K562 (cell line): Measurements from ENCODE around the gene RMP24.

Experiments
- ATAC-seq: fragments of 200-7000 bp; cut with Tn5 transposase; 3 replicates; pipeline ENCODE4 v1.9.1; 2020; ENCODE audit warnings: moderate library complexity
- BruUV-seq: library from RNA; stranded (reverse); fragments of 400-500 nt; replicated peaks from 2 replicates; lab custom pipeline; 2021; lab: Mats Ljungman, UMichigan
- CTCF ChIA-PET: fragments of 300-600 bp; formaldehyde crosslinking; extraction: SDS; loops from one replicate; lab custom pipeline; 2021; ENCODE audit warnings: low intra/inter-chr PET ratio; lab: Yijun Ruan, JAX
- POLR2A ChIA-PET: fragments of 300-600, 350-650 bp; sonication (Branson Sonifier 250); formaldehyde crosslinking; extraction: SDS; loops from one replicate; lab custom pipeline; 2021; ENCODE audit warnings: antibody characterized with exemption, inconsistent platforms; lab: Yijun Ruan, JAX
- DNase-seq, 4 experiments: peaks; one replicate each; pipeline versions ENCODE4 v3.0.0 to v3.0.0-alpha.2; 2011 to 2018; ENCODE audit warnings: low spot score in 3 of 4, mixed read lengths in 3 of 4; ENCODE audit errors: extremely low read depth in 1 of 4
- FAIRE-seq: peaks from 2 replicates; lab custom pipeline; 2011; peaks lifted over from hg19 to GRCh38; lab: Jason Lieb, UNC
- H2AFZ ChIP-seq: 2 replicates; pipeline ENCODE4 v1.6.0; 2011; ENCODE audit warnings: low read depth, low read length, control low read depth, inconsistent platforms
- H3K27ac ChIP-seq: fragments of 200-600 bp; 3 replicates; pipeline ENCODE4 v1.8.0; 2011; ENCODE audit warnings: low read depth, mild to moderate bottlenecking, control low read depth, inconsistent platforms, low read length, moderate library complexity, mixed read lengths; ENCODE audit errors: extremely low read depth
- H3K27me3 ChIP-seq, 2 experiments: fragments of 300-600 bp in 1 of 2; 2 replicates in 1 of 2; 3 replicates in 1 of 2; pipeline versions ENCODE4 v1.6.0 to v1.8.0; 2011; ENCODE audit warnings: inconsistent platforms in 2 of 2, low read length in 2 of 2, mild to moderate bottlenecking in 1 of 2, mixed read lengths in 1 of 2, moderate library complexity in 1 of 2; ENCODE audit not compliant: control insufficient read depth in 2 of 2, insufficient read depth in 2 of 2
- H3K36me3 ChIP-seq: fragments of 300-600 bp; 3 replicates; pipeline ENCODE4 v1.8.0; 2011; ENCODE audit warnings: mild to moderate bottlenecking, low read length, inconsistent platforms; ENCODE audit not compliant: control insufficient read depth, insufficient read depth
- H3K4me1 ChIP-seq, 2 experiments: fragments of 200-600 bp in 1 of 2; replicated peaks in 1 of 2; 2 replicates in 1 of 2; 3 replicates in 1 of 2; pipeline versions ENCODE4 v1.5.1 to v1.8.0; 2011; ENCODE audit warnings: inconsistent platforms in 2 of 2, low read length in 2 of 2, mild to moderate bottlenecking in 1 of 2, mixed read lengths in 1 of 2, moderate library complexity in 1 of 2; ENCODE audit not compliant: control insufficient read depth in 2 of 2, insufficient read depth in 2 of 2
- H3K4me2 ChIP-seq: 2 replicates; pipeline ENCODE4 v1.6.1; 2011; ENCODE audit warnings: low read length, control low read depth, inconsistent platforms, mixed read lengths; ENCODE audit not compliant: insufficient read depth
- H3K4me3 ChIP-seq: fragments of 200-600 bp; sonication (generic), shearing (Covaris generic); 2 replicates; pipeline ENCODE4 v1.5.1; 2016; ENCODE audit warnings: control low read depth, inconsistent platforms
- H3K79me2 ChIP-seq: fragments of 200-600 bp; 3 replicates; pipeline ENCODE4 v1.8.0; 2011; ENCODE audit warnings: low read length, inconsistent platforms; ENCODE audit not compliant: control insufficient read depth, insufficient read depth
- H3K9ac ChIP-seq, 2 experiments: 2 replicates each; pipeline versions ENCODE4 v1.6.0 to v1.6.1; 2011; ENCODE audit warnings: low read depth in 2 of 2, low read length in 2 of 2, control low read depth in 1 of 2, inconsistent platforms in 1 of 2, mild to moderate bottlenecking in 1 of 2, mixed read lengths in 1 of 2; ENCODE audit not compliant: insufficient read depth in 1 of 2
- H3K9me1 ChIP-seq: one replicate; pipeline ENCODE4 v1.6.0; 2011; ENCODE audit warnings: inconsistent platforms, mild to moderate bottlenecking, low read length, moderate library complexity; ENCODE audit not compliant: control insufficient read depth, insufficient read depth
- H3K9me3 ChIP-seq: replicated peaks from 2 replicates; pipeline ENCODE4 v1.5.1; 2011; ENCODE audit warnings: low read depth, low read length, inconsistent platforms; ENCODE audit not compliant: control insufficient read depth, insufficient read depth
- H4K20me1 ChIP-seq: replicated peaks from 2 replicates; pipeline ENCODE4 v1.6.1; 2011; ENCODE audit warnings: low read length, inconsistent platforms, mixed read lengths; ENCODE audit not compliant: control insufficient read depth, insufficient read depth
- ARNT ChIP-seq, 2 experiments: fragments of 450-650 bp; IDR thresholded peaks; 2 replicates each; pipeline ENCODE4 v1.6.1; 2016; ENCODE audit warnings: mild to moderate bottlenecking in 1 of 2
- ATF3 ChIP-seq, 2 experiments: fragments of 450-650 bp in 1 of 2; sonication (generic) in 1 of 2; formaldehyde crosslinking in 1 of 2; IDR thresholded peaks in 1 of 2; conservative IDR thresholded peaks in 1 of 2; 2 replicates each; pipeline versions ENCODE4 v1.6.1 to v1.8.1; 2016 to 2023; ENCODE audit warnings: mild to moderate bottlenecking in 2 of 2, moderate library complexity in 2 of 2, inconsistent platforms in 1 of 2, missing genetic modification reagents in 1 of 2
- CBX8 ChIP-seq: fragments of 200-600 bp; sonication (generic); IDR thresholded peaks from 2 replicates; pipeline ENCODE4 v1.6.1; 2012; ENCODE audit warnings: borderline replicate concordance, mixed run types, low read depth, mild to moderate bottlenecking, moderate library complexity, mixed read lengths, low read length, control low read depth, inconsistent platforms; ENCODE audit not compliant: poor library complexity, severe bottlenecking; ENCODE audit errors: extremely low read depth
- CEBPB ChIP-seq: fragments of 450-650 bp; IDR thresholded peaks from 2 replicates; pipeline ENCODE4 v1.6.1; 2016; ENCODE audit warnings: missing genetic modification characterization, missing compliant biosample characterization
- CEBPG ChIP-seq, 3 experiments: fragments of 200-800 bp in 1 of 3; sonication (Bioruptor generic) in 1 of 3; sonication (generic) in 1 of 3; formaldehyde crosslinking in 1 of 3; IDR thresholded peaks in 2 of 3; conservative IDR thresholded peaks in 1 of 3; 2 replicates each; pipeline versions ENCODE4 v1.6.1 to v1.8.0; 2016 to 2022; ENCODE audit warnings: missing compliant biosample characterization in 2 of 3, missing genetic modification characterization in 2 of 3, mild to moderate bottlenecking in 1 of 3, missing genetic modification reagents in 1 of 3
- KDM4B ChIP-seq, 2 experiments: fragments of 450-650 bp in 1 of 2; sonication (generic) in 1 of 2; IDR thresholded peaks; 2 replicates each; pipeline ENCODE4 v1.6.1; 2016 to 2017; ENCODE audit warnings: borderline replicate concordance in 2 of 2, antibody characterized with exemption in 1 of 2, low read depth in 1 of 2, mild to moderate bottlenecking in 1 of 2
- KLF16 ChIP-seq: IDR thresholded peaks from 2 replicates; pipeline ENCODE4 v1.6.1; 2016; ENCODE audit warnings: antibody characterized with exemption
- MAFK ChIP-seq: IDR thresholded peaks from 2 replicates; pipeline ENCODE4 v1.6.1; 2011; ENCODE audit warnings: low read length, improper control_type of control experiment
- SMAD3 ChIP-seq: fragments of 450-650 bp; formaldehyde crosslinking; conservative IDR thresholded peaks from 2 replicates; pipeline ENCODE4 v1.4.0; 2020; ENCODE audit warnings: mild to moderate bottlenecking
- ZBTB26 ChIP-seq: fragments of 450-650 bp; formaldehyde crosslinking; IDR thresholded peaks from 2 replicates; pipeline ENCODE4 v1.4.0; 2022; ENCODE audit warnings: missing genetic modification characterization
- ZNF146 ChIP-seq: IDR thresholded peaks from one replicate; pipeline ENCODE4 v1.6.1; 2018; ENCODE audit warnings: missing compliant biosample characterization; ENCODE audit not compliant: unreplicated experiment
- ZNF239 ChIP-seq: fragments of 250-450 bp; sonication (Bioruptor Pico); IDR thresholded peaks from 2 replicates; pipeline ENCODE4 v1.4.0; 2020; ENCODE audit warnings: mild to moderate bottlenecking
- ZNF311 ChIP-seq: fragments of 250-450 bp; sonication (Bioruptor Pico); IDR thresholded peaks from 2 replicates; pipeline ENCODE4 v1.4.0; 2020; ENCODE audit warnings: mild to moderate bottlenecking, moderate library complexity
- WGBS: fragments of 100-300 bp; shearing (Covaris generic); methylation state at CpG from one replicate; pipeline ENCODE4 v1.1.6; 2016; ENCODE audit warnings: low coverage, mixed read lengths; ENCODE audit not compliant: insufficient coverage; ENCODE audit errors: missing lambda C conversion rate; 5-methylcytosine and 5-hydroxymethylcytosine counted together
- in situ Hi-C: fragments of 300-500 bp; cut with MboI; formaldehyde crosslinking; loops from 4 replicates; pipeline ENCODE4 v1.15.0; 2018; ENCODE audit warnings: inconsistent platforms, mixed read lengths
- intact Hi-C: fragments of 100-400 bp; cut with micrococcal nuclease; formaldehyde crosslinking; loops from 2 replicates; pipeline ENCODE4 v1.14.2; 2022

The RMP24 gene

GRCh38 chr18:35971661-35972196, 750 bp upstream of the RMP24 start:
- POLR2A ChIA-PET: interaction anchor here (1.0 to 1.9 kb wide), 4 partner anchors 12 to 148 kb away, joined by 3 to 8 read pairs (median 4); no protein-coding TSS in a partner anchor
- TF ChIP-seq CBX8 (no peak), ARNT (IDR thresholded peaks at IDR 0.05) (peak in 1 of 2 experiments; percentile 46; a peak in 1 of 4 replicates), KDM4B (IDR thresholded peaks at IDR 0.05; ENCODE audit: borderline replicate concordance in 2 of 2, low read depth in 1 of 2) (no peak), MAFK (no peak), ZNF146 (peak; percentile 52), ZBTB26 (CRISPR knock-in tag) (no peak), CEBPB (tag) (peak; percentile 62), ZNF311 (CRISPR knock-in tag) (0 out of 2 replicates have a peak, but pooled peaks have one; percentile 24), ATF3 (IDR thresholded peaks at IDR 0.05) (no peak), ATF3 (CRISPR knock-in tag; conservative IDR thresholded peaks at IDR 0.05) (no peak; the same call in 1 of the 2 replicates), KLF16 (no peak), SMAD3 (CRISPR knock-in tag) (0 out of 2 replicates have a peak, but pooled peaks have one; percentile 11), CEBPG (CRISPR knock-in tag; IDR thresholded peaks at IDR 0.05) (no peak), CEBPG (tag; conservative IDR thresholded peaks at IDR 0.05 in 1 of 2, IDR thresholded peaks at IDR 0.05 in 1 of 2) (peak in 1 of 2 experiments; percentile 67; a peak in 2 of 4 replicates), ZNF239 (CRISPR knock-in tag) (peak; percentile 65)

More at GRCh38 chr18:35971661-35972196, 750 bp upstream of the RMP24 start:
- Histone ChIP-seq H3K27ac (peak overlapping the region; percentile 81), H3K4me2 (peak overlapping the region; percentile 91), H3K9ac (peak overlapping the region; percentile 79 to 93), H3K9me3 (no peaks in the 10 kb centered on the region), H3K9me1 (no peaks in the 10 kb centered on the region), H3K36me3 (peaks cover 32% of the 10 kb centered on the region), H3K4me1 (peaks cover 11 to 13% of the 10 kb centered on the region in 2 experiments; a peak in 2 of 5 replicates), H3K79me2 (peaks cover 28% of the 10 kb centered on the region), H3K4me3 (peak overlapping the region; percentile 87), H4K20me1 (no peaks in the 10 kb centered on the region), H3K27me3 (no peaks in the 10 kb centered on the region; a peak in 1 of 5 replicates), H2AFZ (peak overlapping the region; percentile 98)
- intact Hi-C loops: loop anchor here (2.0 kb wide), 1 partner anchor 157 kb away; the partner anchor contains the start of genes ELP2 and SLC39A6
- FAIRE-seq (peak; percentile 72), ATAC-seq (peak; percentile 43), DNase-seq (no peak)
- WGBS: 10% methylated on average over 15 of the region's 15 CpGs
- in situ Hi-C loops: no loop called here
- TSS peak; percentile 72 for BruUV-seq
- CTCF ChIA-PET: no interaction called here
